SK-N-MC (cell line): ENCODE data around the gene POLA1.

Experiments
- EZH2 ChIP-seq: fragments of 200-600 bp; sonication (generic); IDR thresholded peaks from one replicate; pipeline ENCODE4 v1.6.1; 2017; ENCODE audit warnings: antibody characterized with exemption
- FOXP2 ChIP-seq: optimal IDR thresholded peaks from 2 replicates; pipeline ENCODE3; 2011; ENCODE audit warnings: mild to moderate bottlenecking, moderate library complexity; ENCODE audit not compliant: insufficient read depth; ENCODE audit errors: extremely low read length, control extremely low read depth
- POLR2AphosphoS5 ChIP-seq: IDR thresholded peaks from 2 replicates; pipeline ENCODE4 v1.6.1; 2012; ENCODE audit warnings: mild to moderate bottlenecking, low read depth, low read length, borderline replicate concordance

DNA sequence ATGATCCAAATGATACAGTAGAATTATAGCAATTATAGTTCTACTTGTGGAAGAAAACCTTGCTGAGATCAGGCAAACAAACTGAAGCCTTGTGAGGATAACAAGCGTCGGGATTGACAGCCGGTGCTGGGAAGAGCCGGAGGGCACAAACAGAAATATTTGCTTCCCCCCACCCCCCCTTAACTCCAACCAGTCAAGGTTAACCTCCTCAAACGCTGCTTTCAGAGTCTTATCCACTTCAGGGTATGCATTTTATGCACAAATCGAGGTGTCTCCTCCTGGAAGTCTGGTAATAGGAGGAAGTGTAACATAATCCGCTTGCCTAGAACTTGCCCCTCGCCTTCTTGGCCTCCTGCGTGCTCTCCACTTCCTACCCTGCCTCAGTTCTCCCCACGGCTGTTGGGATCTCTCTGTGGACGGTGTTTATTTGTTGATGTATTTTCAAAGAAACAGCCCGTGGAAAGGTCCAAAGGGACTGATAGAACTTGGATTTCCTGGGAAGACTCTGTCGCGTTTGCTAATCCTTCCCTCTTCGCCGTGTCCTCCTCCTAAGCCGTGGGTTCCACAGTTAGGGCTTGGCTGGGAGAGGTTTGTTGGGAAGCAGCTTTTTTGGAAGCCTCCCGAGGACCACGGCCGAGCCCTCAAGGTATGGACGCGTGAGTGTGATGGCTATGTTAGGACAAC lies 326.1 kb downstream of the POLA1 start:
- no peak for TF ChIP-seq EZH2
- no peak for TF ChIP-seq POLR2AphosphoS5
- no peak for TF ChIP-seq FOXP2
